Right atrium auricular region (tissue), 2 donors: ENCODE measurements around the gene NRROS. TPM values are rescaled to one million over a fixed set of nuclear protein-coding genes. Genes with fewer than 3 reads are reported as not detected.

Experiments used
- DNase-seq: peaks from one replicate; pipeline ENCODE4 v3.0.0-alpha.2; 2019; ENCODE audit warnings: low spot score
- H3K27ac ChIP-seq, 2 donors: fragments of 200-600 bp; sonication (generic); 1 replicate in 1 of 2; 2 replicates in 1 of 2; pipeline ENCODE4 v1.5.1; 2016 to 2019
- H3K27me3 ChIP-seq, 2 donors: fragments of 200-600 bp; sonication (generic); one replicate each; pipeline versions ENCODE4 v1.5.1 to v1.6.0; 2017 to 2019
- H3K36me3 ChIP-seq: fragments of 200-600 bp; sonication (generic); one replicate; pipeline ENCODE4 v1.5.1; 2016
- H3K4me1 ChIP-seq, 2 donors: fragments of 200-600 bp; sonication (generic); one replicate each; pipeline versions ENCODE4 v1.5.1 to v1.6.0; 2017 to 2019
- H3K4me3 ChIP-seq, 2 donors: fragments of 200-600 bp; sonication (generic); 1 replicate in 1 of 2; 2 replicates in 1 of 2; pipeline ENCODE4 v1.5.1; 2017 to 2019; ENCODE audit warnings: mild to moderate bottlenecking in 1 of 2, moderate library complexity in 1 of 2
- H3K9me3 ChIP-seq, 2 donors: fragments of 200-600 bp; sonication (generic); one replicate each; pipeline ENCODE4 v1.5.1; 2019
- CTCF ChIP-seq, 2 donors: fragments of 200-600 bp; sonication (generic); IDR thresholded peaks; one replicate each; pipeline ENCODE4 v1.5.1; 2019; ENCODE audit warnings: antibody characterized with exemption in 2 of 2
- total RNA-seq, 2 donors: library from RNA; depleted of rRNA; stranded (reverse); fragments of >200 nt; gene quantifications; one replicate each; pipeline ENCODE4 v1.1.0, GENCODE V29; 2016

The NRROS gene
- total RNA-seq, 2 donors from 2014 or later: 2.4 to 4.8 TPM

DNA sequence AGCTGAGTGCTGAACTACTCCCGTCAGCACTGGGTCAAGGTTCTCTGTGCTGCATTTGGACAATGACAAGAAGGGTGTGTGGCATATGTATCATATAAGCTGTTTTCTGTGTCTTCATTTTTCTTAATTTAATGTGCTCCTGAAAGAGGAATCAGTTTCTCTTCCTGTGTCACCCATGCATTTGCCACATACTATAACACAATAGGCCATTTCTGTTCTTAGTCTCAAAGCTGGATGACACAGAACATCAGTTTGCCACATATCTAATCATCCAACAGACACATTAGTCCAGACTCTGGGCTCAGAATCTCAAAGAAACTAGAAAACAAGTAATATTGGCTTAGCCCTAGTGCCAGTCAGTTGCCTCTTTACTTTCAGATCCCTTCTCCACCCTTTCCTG, 38.4 kb downstream of the NRROS start:
- TF ChIP-seq CTCF (IDR thresholded peaks at IDR 0.05): no peak
- no peaks in the 10 kb centered on the region for H3K4me1 ChIP-seq

GRCh38 chr3:196684548-196685407, 45.3 kb downstream of the NRROS start:
- no peaks in the 10 kb centered on the region for H3K36me3 ChIP-seq
- no peaks in the 10 kb centered on the region for H3K27me3 ChIP-seq
- DNase-seq: peak; percentile 74
- no peak overlapping the region for H3K27ac ChIP-seq
- H3K9me3 ChIP-seq: no peaks in the 10 kb centered on the region
- H3K4me1 ChIP-seq: peaks cover 0 to 9% of the 10 kb centered on the region in 2 donors
- no peak overlapping the region for H3K4me3 ChIP-seq
- peak; percentile 71 to 93 for TF ChIP-seq CTCF (IDR thresholded peaks at IDR 0.05)

More for the DNA sequence above, 38.4 kb downstream of the NRROS start:
- Histone ChIP-seq H3K27ac (no peak overlapping the region), H3K36me3 (no peaks in the 10 kb centered on the region), H3K9me3 (no peaks in the 10 kb centered on the region), H3K27me3 (no peaks in the 10 kb centered on the region), H3K4me3 (no peak overlapping the region)
- no peak for DNase-seq

DNA sequence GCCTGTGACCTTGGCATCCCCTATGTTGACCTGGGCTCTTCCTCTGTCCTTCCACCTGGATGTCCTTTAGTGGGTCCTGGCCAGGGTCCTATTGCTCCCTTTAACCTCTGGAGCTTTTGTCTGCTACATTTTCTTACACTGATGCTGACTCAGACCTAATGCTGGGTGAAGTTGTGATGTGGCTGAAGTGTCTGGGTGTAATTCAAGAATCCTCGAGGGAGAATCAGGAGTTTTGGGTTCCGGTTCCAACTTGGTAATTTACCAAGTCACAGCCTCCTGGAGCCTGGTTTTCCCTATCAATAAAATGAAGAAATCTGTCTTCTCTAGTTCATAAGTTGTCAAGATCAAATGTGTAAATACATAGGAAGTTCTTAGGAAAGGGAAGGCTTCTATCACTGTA, 46.9 kb downstream of the NRROS start:
- Histone ChIP-seq H3K27ac (no peak overlapping the region), H3K9me3 (no peaks in the 10 kb centered on the region), H3K4me1 (peaks cover 0 to 9% of the 10 kb centered on the region in 2 donors), H3K36me3 (no peaks in the 10 kb centered on the region), H3K4me3 (no peak overlapping the region), H3K27me3 (no peaks in the 10 kb centered on the region)
- TF ChIP-seq CTCF (IDR thresholded peaks at IDR 0.05): no peak
- no peak for DNase-seq

GRCh38 chr3:196688349-196688748, 48.9 kb downstream of the NRROS start:
- TF ChIP-seq CTCF (IDR thresholded peaks at IDR 0.05): no peak
- H3K9me3 ChIP-seq: no peaks in the 10 kb centered on the region
- H3K27ac ChIP-seq: no peak overlapping the region
- peak; percentile 77 for DNase-seq
- H3K4me3 ChIP-seq: no peak overlapping the region
- peaks cover 0 to 9% of the 10 kb centered on the region in 2 donors for H3K4me1 ChIP-seq
- H3K36me3 ChIP-seq: no peaks in the 10 kb centered on the region
- H3K27me3 ChIP-seq: no peaks in the 10 kb centered on the region

DNA sequence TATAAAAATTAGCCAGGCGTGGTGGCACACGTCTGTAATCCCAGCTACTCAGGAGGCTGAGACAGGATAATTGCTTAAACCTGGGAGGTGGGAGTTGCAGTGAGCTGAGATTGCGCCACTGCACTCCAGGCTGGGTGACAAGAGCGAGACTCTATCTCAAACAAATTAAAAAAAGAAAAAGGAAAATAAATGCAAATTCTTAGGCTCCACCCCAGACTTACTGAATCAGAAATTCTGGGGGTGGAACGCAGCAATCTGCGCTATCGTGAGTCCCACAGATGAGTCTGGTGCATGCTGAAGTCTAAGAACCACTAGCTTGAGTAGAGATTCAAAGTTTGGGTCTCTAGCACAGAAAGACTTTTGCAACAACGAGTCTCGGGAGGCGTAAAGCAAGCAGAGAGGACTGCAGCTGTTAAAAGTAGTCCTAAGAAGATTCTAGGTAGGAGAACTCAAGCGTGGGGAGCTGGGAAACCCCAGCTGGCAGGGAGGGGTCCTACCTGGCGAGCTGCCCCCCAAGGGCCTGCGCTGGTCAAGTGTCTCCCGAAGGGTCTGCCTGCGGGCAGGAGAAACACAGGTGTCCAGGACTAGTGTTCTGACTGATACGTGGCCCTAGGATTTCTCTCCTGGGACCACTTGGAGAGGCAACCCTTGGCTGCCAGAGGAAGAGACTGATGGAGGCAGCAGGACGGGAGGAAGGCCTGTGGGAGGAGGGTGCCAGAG, 50.6 kb downstream of the NRROS start:
- no peak for TF ChIP-seq CTCF (IDR thresholded peaks at IDR 0.05)
- DNase-seq: no peak
- H3K27me3 ChIP-seq: no peaks in the 10 kb centered on the region
- no peak overlapping the region for H3K4me3 ChIP-seq
- no peak overlapping the region for H3K27ac ChIP-seq
- H3K9me3 ChIP-seq: no peaks in the 10 kb centered on the region
- no peaks in the 10 kb centered on the region for H3K36me3 ChIP-seq
- H3K4me1 ChIP-seq: peaks cover 0 to under 1% of the 10 kb centered on the region in 2 donors
